Astrocyte (in vitro differentiated cells and primary cell): Measurements from ENCODE around the gene SNX22.

ENCODE experiments used
- EZH2 ChIP-seq: IDR thresholded peaks from 2 replicates; pipeline ENCODE4 v1.6.1; 2012; ENCODE audit warnings: mild to moderate bottlenecking, low read length, inconsistent platforms; ENCODE audit not compliant: insufficient read depth
- TF ChIP-seq, protein P1 (sequence below): IDR thresholded peaks from 2 replicates; pipeline ENCODE4 v1.5.1; 2011; ENCODE audit warnings: low read depth, mild to moderate bottlenecking, inconsistent platforms, low read length, moderate library complexity; ENCODE audit not compliant: insufficient read depth

DNA sequence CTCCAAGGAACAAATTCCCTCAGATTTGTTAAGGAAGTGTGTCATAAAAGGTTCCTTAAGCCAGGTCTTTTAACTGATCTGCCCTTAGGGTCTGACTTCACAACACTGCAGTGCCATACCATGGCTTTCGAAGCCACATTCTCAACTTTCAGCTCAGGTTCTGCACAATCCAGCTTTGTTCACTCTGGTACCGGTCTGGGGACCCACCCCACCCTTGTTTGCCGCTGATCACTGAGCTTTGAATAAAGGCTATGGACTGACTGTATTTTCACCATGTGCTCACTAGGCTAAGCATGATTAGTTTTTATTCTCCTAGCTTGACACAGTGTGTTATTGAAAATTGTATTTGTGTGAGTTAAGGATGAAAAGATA, 39.9 kb upstream of the SNX22 start:
- TF ChIP-seq, protein P1, sequence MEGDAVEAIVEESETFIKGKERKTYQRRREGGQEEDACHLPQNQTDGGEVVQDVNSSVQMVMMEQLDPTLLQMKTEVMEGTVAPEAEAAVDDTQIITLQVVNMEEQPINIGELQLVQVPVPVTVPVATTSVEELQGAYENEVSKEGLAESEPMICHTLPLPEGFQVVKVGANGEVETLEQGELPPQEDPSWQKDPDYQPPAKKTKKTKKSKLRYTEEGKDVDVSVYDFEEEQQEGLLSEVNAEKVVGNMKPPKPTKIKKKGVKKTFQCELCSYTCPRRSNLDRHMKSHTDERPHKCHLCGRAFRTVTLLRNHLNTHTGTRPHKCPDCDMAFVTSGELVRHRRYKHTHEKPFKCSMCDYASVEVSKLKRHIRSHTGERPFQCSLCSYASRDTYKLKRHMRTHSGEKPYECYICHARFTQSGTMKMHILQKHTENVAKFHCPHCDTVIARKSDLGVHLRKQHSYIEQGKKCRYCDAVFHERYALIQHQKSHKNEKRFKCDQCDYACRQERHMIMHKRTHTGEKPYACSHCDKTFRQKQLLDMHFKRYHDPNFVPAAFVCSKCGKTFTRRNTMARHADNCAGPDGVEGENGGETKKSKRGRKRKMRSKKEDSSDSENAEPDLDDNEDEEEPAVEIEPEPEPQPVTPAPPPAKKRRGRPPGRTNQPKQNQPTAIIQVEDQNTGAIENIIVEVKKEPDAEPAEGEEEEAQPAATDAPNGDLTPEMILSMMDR, result no peak
- no peak for TF ChIP-seq EZH2
